Measurements from ENCODE around the gene GZMM.

The GZMM gene

DNA sequence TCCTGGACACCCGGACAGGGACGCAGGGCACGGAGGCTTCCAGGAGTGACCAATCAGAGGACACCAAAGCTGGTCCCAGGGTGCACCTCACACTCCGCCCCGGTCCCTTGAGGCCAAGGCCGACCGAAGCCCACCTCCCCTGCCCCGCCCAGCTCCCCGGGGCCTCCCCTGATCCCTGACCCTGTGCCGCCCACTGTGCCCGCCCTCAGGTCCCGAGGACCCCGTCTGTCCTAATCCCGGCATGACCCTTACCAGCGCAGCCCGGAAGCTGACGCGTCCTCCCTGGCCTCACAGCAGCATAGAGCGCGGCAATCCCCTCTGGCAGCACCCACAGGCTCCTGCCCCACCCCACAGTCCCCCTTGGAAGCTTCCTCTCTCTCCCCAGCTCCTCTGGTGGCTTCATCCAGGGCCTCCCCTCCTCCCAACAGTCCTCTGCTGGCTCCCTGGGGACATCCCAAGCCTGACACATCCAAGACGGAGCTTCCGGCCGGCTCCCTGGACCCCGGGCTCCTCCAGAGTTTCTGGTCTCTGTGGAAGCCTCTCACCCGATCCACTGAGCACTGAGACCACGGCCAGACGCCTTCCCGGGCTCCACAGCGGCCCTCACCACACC is 19.7 kb upstream of the GZMM start:
- TF ChIP-seq TAF1 (IDR thresholded peaks at IDR 0.05; ENCODE audit: low read depth, low read length) (no peak), POLR2A (IDR thresholded peaks at IDR 0.05; ENCODE audit: low read depth, low read length) (no peak), SPI1 (IDR thresholded peaks at IDR 0.05; ENCODE audit: low read depth, low read length) (no peak), POU2F2 (IDR thresholded peaks at IDR 0.05; ENCODE audit: low read depth, low read length) (no peak), POLR2AphosphoS5 (IDR thresholded peaks at IDR 0.05; ENCODE audit: low read depth, low read length) (no peak), PAX5 (IDR thresholded peaks at IDR 0.05; ENCODE audit: insufficient read depth, low read length, severe bottlenecking) (no peak)
- no peak for DNase-seq (ENCODE audit: insufficient read length, low spot score)
- no peak for FAIRE-seq

DNA sequence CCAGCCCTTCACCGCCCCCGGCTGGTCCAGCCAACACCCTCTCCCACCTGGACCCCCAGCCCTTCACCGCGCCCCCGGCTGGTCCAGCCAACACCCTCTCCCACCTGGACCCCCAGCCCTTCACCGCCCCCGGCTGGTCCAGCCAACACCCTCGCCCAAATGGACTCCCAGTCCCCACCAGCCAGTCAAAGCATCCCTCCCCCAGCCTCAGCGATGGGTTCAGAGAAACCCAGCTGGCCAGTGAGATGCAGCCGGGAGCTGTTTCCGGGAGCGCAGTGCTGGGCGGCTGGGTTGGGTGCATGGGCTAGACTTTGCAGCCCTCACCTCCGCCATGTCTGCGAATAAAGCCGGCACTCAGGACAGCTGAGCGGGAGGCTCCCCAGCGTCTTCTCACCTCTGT is 18.8 kb upstream of the GZMM start:
- FAIRE-seq (no peak), DNase-seq (ENCODE audit: insufficient read length, low spot score) (no peak)
- TF ChIP-seq POU2F2 (IDR thresholded peaks at IDR 0.05; ENCODE audit: low read depth, low read length) = no peak
- no peak for TF ChIP-seq PAX5 (IDR thresholded peaks at IDR 0.05; ENCODE audit: insufficient read depth, low read length, severe bottlenecking)
- no peak for TF ChIP-seq SPI1 (IDR thresholded peaks at IDR 0.05; ENCODE audit: low read depth, low read length)
- no peak for TF ChIP-seq POLR2A (IDR thresholded peaks at IDR 0.05; ENCODE audit: low read depth, low read length)
- TF ChIP-seq TAF1 (IDR thresholded peaks at IDR 0.05; ENCODE audit: low read depth, low read length) = no peak
- TF ChIP-seq POLR2AphosphoS5 (IDR thresholded peaks at IDR 0.05; ENCODE audit: low read depth, low read length) = no peak

DNA sequence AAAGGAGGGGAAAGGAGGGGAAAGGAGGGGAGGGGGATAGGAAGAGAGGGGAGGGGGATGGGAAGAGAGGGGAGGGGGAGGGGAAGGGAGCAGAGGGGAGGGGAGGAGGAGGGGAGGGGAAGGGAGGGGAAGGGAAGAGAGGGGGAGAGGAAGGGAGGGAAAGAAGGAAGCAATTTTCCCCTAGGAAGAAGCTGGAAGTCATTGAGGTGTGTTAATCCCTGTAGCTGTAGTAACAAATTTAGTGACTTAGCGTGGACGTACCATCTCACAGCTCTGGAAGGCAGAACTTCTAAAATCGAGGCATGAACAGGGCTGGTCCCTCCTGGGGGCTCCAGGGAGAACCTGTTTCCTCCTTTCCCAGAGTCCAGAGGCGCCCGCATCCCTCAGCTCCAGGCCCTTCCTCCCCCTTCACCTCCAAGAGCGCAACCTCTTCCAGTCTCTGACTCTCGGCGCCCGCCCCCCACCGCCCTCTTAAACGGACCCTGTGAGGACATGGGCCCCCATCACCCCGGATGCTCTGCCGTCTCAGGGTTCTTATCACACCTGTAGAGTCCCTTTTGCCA is 17.9 kb upstream of the GZMM start:
- FAIRE-seq (no peak), DNase-seq (ENCODE audit: insufficient read length, low spot score) (no peak)
- TF ChIP-seq TAF1 (IDR thresholded peaks at IDR 0.05; ENCODE audit: low read depth, low read length) = no peak
- TF ChIP-seq POU2F2 (IDR thresholded peaks at IDR 0.05; ENCODE audit: low read depth, low read length) = no peak
- TF ChIP-seq POLR2AphosphoS5 (IDR thresholded peaks at IDR 0.05; ENCODE audit: low read depth, low read length) = no peak
- TF ChIP-seq PAX5 (IDR thresholded peaks at IDR 0.05; ENCODE audit: insufficient read depth, low read length, severe bottlenecking) = no peak
- TF ChIP-seq POLR2A (IDR thresholded peaks at IDR 0.05; ENCODE audit: low read depth, low read length) = no peak
- no peak for TF ChIP-seq SPI1 (IDR thresholded peaks at IDR 0.05; ENCODE audit: low read depth, low read length)

DNA sequence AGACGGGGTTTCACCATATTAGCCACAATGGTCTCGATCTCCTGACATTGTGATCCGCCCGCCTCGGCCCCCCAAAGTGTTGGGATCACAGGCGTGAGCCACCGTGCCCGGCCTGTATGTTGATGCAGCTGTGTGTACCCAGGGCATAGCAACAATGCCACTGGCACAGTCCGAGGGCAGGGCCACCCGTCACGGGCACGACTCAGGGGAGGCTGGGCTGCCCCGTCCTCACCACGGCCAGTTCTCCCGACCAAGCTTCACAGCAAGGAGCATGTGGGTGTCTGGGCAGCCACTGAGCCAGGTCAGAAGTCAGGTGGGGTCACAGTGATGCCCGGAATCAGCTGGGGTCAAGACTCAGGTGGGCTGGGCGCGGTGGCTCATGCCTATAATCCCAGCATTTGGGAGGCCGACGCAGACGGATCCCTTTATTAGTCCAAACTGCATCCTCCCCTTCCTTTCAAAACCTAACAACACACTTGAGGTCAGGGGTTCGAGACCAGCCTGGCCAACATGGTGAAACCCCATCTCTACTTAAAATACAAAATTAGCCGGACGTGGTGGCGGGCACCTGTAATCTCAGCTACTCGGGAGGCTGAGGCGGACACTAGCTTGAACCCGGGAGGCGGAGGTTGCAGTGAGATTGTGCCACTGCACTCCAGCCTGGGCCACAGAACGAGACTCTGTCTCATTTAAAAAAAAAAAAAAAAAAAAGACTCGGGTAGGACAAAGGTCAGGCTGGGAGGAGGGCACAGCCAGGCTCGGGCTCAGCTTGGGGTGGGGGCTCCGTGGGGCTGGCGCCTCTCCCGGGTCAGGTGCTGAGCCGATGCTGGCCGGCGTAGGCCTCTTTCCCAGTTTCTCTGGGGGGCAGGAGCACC is 13.5 kb upstream of the GZMM start:
- TF ChIP-seq PAX5 (IDR thresholded peaks at IDR 0.05; ENCODE audit: insufficient read depth, low read length, severe bottlenecking) (no peak), POLR2AphosphoS5 (IDR thresholded peaks at IDR 0.05; ENCODE audit: low read depth, low read length) (no peak), POU2F2 (IDR thresholded peaks at IDR 0.05; ENCODE audit: low read depth, low read length) (no peak), SPI1 (IDR thresholded peaks at IDR 0.05; ENCODE audit: low read depth, low read length) (no peak), POLR2A (IDR thresholded peaks at IDR 0.05; ENCODE audit: low read depth, low read length) (no peak), TAF1 (IDR thresholded peaks at IDR 0.05; ENCODE audit: low read depth, low read length) (no peak)
- DNase-seq (ENCODE audit: insufficient read length, low spot score) (no peak), FAIRE-seq (no peak)

GRCh38 chr19:531009-531752 is 12.7 kb upstream of the GZMM start:
- DNase-seq (ENCODE audit: insufficient read length, low spot score) (peak; percentile 99), FAIRE-seq (peak; percentile 97)
- 0 out of 2 replicates have a peak, but pooled peaks have one; percentile 15 for TF ChIP-seq POU2F2 (IDR thresholded peaks at IDR 0.05; ENCODE audit: low read depth, low read length)
- TF ChIP-seq POLR2A (IDR thresholded peaks at IDR 0.05; ENCODE audit: low read depth, low read length) = 0 out of 2 replicates have a peak, but pooled peaks have one; percentile 22
- no peak for TF ChIP-seq POLR2AphosphoS5 (IDR thresholded peaks at IDR 0.05; ENCODE audit: low read depth, low read length)
- peak; percentile 44; the same call in 1 of the 2 replicates for TF ChIP-seq TAF1 (IDR thresholded peaks at IDR 0.05; ENCODE audit: low read depth, low read length)

DNA sequence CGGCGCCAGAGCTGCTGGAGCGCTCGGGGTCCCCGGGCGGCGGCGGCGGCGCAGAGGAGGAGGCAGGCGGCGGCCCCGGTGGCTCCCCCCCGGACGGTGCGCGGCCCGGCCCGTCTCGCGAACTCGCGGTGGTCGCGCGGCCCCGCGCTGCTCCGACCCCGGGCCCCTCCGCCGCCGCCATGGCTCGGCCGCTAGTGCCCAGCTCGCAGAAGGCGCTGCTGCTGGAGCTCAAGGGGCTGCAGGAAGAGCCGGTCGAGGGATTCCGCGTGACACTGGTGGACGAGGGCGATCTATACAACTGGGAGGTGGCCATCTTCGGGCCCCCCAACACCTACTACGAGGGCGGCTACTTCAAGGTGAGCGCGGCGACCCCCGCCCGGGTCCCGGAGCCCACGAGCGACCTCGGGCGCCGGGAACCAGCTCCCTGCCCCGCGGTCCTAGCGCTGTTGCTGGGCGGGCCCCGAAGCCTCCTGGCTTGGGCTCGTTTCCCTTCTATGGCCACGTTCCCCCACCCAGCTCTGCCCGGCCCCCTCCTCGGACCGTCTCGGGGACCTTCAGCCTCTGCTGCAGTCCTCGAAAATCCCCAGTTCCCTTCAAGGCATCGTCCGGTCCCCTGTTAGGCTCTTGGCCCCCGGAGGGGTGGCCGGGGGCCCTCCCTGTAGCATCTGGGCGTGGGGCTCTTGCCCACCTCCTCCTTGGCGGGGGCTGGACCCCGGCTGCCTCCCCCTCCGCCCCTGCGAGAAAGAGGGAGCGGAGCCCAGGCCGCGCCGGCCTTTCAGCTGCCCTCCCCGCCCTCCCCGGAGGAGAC is 11.9 kb upstream of the GZMM start, which contains the start of gene CDC34:
Gene CDC34 (plus strand): TSS at position 8 of the 808 bp plus-strand sequence. CDS start 172 bp downstream, at position 180.
- DNase-seq (ENCODE audit: insufficient read length, low spot score) (peak; percentile 65), FAIRE-seq (peak; percentile 5)
- no peak for TF ChIP-seq TAF1 (IDR thresholded peaks at IDR 0.05; ENCODE audit: low read depth, low read length)
- TF ChIP-seq SPI1 (IDR thresholded peaks at IDR 0.05; ENCODE audit: low read depth, low read length) = no peak
- no peak for TF ChIP-seq POLR2A (IDR thresholded peaks at IDR 0.05; ENCODE audit: low read depth, low read length)
- TF ChIP-seq PAX5 (IDR thresholded peaks at IDR 0.05; ENCODE audit: insufficient read depth, low read length, severe bottlenecking) = no peak
- no peak for TF ChIP-seq POU2F2 (IDR thresholded peaks at IDR 0.05; ENCODE audit: low read depth, low read length)
- no peak for TF ChIP-seq POLR2AphosphoS5 (IDR thresholded peaks at IDR 0.05; ENCODE audit: low read depth, low read length)

GRCh38 chr19:532561-533363 is 11.1 kb upstream of the GZMM start:
- no peak for TF ChIP-seq POU2F2 (IDR thresholded peaks at IDR 0.05; ENCODE audit: low read depth, low read length)
- TF ChIP-seq SPI1 (IDR thresholded peaks at IDR 0.05; ENCODE audit: low read depth, low read length) = no peak
- no peak for TF ChIP-seq POLR2AphosphoS5 (IDR thresholded peaks at IDR 0.05; ENCODE audit: low read depth, low read length)
- no peak for TF ChIP-seq TAF1 (IDR thresholded peaks at IDR 0.05; ENCODE audit: low read depth, low read length)
- TF ChIP-seq PAX5 (IDR thresholded peaks at IDR 0.05; ENCODE audit: insufficient read depth, low read length, severe bottlenecking) = no peak
- no peak for TF ChIP-seq POLR2A (IDR thresholded peaks at IDR 0.05; ENCODE audit: low read depth, low read length)
- FAIRE-seq = peak; percentile 69

More at GRCh38 chr19:532561-533363, 11.1 kb upstream of the GZMM start:
- DNase-seq (ENCODE audit: insufficient read length, low spot score) = no peak
